Vagina (tissue), 2 donors: ENCODE data around the gene AGBL4.

Experiments used
- CTCF ChIP-seq, 3 experiments: fragments of 450-650 bp in 2 of 3; fragments of 200-600 bp in 1 of 3; sonication (generic) in 1 of 3; IDR thresholded peaks; one replicate each; pipeline ENCODE4 v1.5.1; 2017 to 2019; ENCODE audit warnings: antibody characterized with exemption in 3 of 3, mild to moderate bottlenecking in 2 of 3, moderate library complexity in 2 of 3
- POLR2AphosphoS5 ChIP-seq, 2 donors: sonication (generic); formaldehyde crosslinking; IDR thresholded peaks; one replicate each; pipeline ENCODE4 v1.9.0; 2017; ENCODE audit warnings: antibody characterized with exemption in 2 of 2, mild to moderate bottlenecking in 2 of 2, low read depth in 1 of 2; ENCODE audit not compliant: insufficient read depth in 1 of 2

- TF ChIP-seq CTCF (IDR thresholded peaks at IDR 0.05) = no peak
- TF ChIP-seq POLR2AphosphoS5 (IDR thresholded peaks at IDR 0.05; ENCODE audit: insufficient read depth in 1 of 2, low read depth in 1 of 2) = no peak
Observed at GRCh38 chr1:49606082-49606481, 417.7 kb downstream of the AGBL4 start.
